Thymus (tissue), 11 donors: ENCODE measurements around the gene TMPRSS2. TPM values are rescaled to one million over a fixed set of nuclear protein-coding genes. Genes with fewer than 3 reads are reported as not detected.

Source experiments
- DNase-seq, 9 donors: peaks; one replicate each; pipeline ENCODE4 v3.0.0-alpha.2; 2013; ENCODE audit warnings: low spot score in 9 of 9, low read depth in 6 of 9, missing footprints in 1 of 9
- H3K27ac ChIP-seq, 2 donors: one replicate each; pipeline ENCODE4 v1.5.1; 2013; ENCODE audit warnings: control low read depth in 1 of 2, low read depth in 1 of 2, low read length in 1 of 2, mild to moderate bottlenecking in 1 of 2, moderate library complexity in 1 of 2
- H3K27me3 ChIP-seq, 2 donors: one replicate each; pipeline ENCODE4 v1.5.1; 2013; ENCODE audit warnings: low read length in 1 of 2; ENCODE audit not compliant: control insufficient read depth in 2 of 2, insufficient read depth in 1 of 2
- H3K36me3 ChIP-seq, 2 donors: one replicate each; pipeline ENCODE4 v1.5.1; 2013; ENCODE audit warnings: low read length in 1 of 2, mild to moderate bottlenecking in 1 of 2, moderate library complexity in 1 of 2; ENCODE audit not compliant: control insufficient read depth in 2 of 2, insufficient read depth in 2 of 2
- H3K4me1 ChIP-seq, 2 donors: one replicate each; pipeline ENCODE4 v1.5.1; 2013; ENCODE audit warnings: low read length in 2 of 2; ENCODE audit not compliant: control insufficient read depth in 2 of 2, insufficient read depth in 2 of 2
- H3K4me3 ChIP-seq, 2 donors: one replicate each; pipeline ENCODE4 v1.5.1; 2013; ENCODE audit warnings: low read length in 2 of 2, control low read depth in 1 of 2, mild to moderate bottlenecking in 1 of 2
- H3K9me3 ChIP-seq, 2 donors: one replicate each; pipeline ENCODE4 v1.5.1; 2013; ENCODE audit warnings: low read length in 1 of 2, mild to moderate bottlenecking in 1 of 2; ENCODE audit not compliant: control insufficient read depth in 2 of 2, insufficient read depth in 1 of 2
- WGBS: extraction: QIAGEN DNeasy Blood & Tissue Kit; methylation state at CpG from one replicate; pipeline ENCODE4 v1.1.7; 2013; 5-methylcytosine and 5-hydroxymethylcytosine counted together
- polyA plus RNA-seq: library from polyadenylated mRNA; stranded (reverse); fragments of 200-250 nt; gene quantifications from one replicate; pipeline ENCODE4 v1.2.3, GENCODE V29; 2013
- total RNA-seq: library from RNA; stranded (reverse); fragments of 120-200 nt; gene quantifications from one replicate; pipeline ENCODE4 v1.2.4, GENCODE V29; 2013
- donor health status: healthy.

Gene TMPRSS2
- total and polyA plus RNA-seq, 2 donors, result 0.99 to 2.5 TPM

DNA sequence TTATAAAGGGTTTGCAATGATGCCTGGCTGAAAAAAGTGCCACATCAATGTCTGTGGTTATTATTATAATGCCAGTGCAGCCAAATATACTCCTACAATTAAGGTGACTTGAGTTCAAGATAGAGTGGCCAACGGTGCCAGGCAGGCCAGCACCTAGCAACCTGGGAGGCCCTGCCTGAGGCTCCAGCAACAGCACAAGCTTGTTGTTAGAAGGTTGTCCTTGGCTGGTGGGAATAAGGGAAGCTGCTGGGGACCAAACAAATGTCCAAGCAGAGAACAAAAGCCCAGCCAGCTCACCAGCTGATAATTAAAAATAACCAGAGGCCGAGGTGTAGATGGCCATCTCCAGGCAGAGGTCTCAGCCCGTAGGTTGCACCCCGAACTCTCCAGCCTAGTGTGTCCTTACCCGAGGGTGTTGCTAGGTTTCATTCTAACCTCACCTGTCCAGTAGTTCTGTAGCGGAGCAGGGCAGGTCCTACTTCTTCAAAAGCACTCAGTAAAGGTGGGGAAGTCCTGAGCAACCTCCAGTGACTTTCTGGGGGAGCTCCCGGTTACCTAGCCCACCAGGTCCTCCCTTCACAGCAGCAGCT is 1.9 kb downstream of the TMPRSS2 start:
- no peaks in the 10 kb centered on the region for H3K9me3 ChIP-seq
- no peak for DNase-seq
- no peak overlapping the region for H3K27ac ChIP-seq
- peaks cover 57 to 87% of the 10 kb centered on the region in 2 donors for H3K27me3 ChIP-seq
- 65% methylated on average over 7 of the region's 7 CpGs for WGBS
- no peaks in the 10 kb centered on the region for H3K4me1 ChIP-seq
- H3K4me3 ChIP-seq, result no peak overlapping the region
- no peaks in the 10 kb centered on the region for H3K36me3 ChIP-seq

GRCh38 chr21:41504030-41504429 is 3.9 kb downstream of the TMPRSS2 start:
- H3K27me3 ChIP-seq, result peaks cover 45 to 77% of the 10 kb centered on the region in 2 donors

DNA sequence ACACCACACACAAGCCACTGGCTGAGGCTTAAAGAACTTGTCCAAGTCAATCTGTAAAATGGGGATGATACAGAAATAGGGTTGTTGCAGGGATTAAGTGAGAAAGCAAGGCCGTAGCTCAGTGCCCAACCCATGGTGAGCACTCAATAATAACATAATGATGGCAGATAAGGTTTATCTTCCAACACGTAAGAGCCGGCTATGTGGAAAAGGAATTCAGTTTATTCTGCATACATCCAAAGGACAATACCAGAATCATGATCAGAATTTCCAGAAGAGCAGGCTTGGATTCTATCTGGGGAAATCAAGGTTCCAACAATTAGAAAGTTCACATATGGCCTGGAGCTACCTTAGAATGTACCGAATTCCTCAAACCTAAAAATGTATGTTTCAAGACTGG is 4.6 kb downstream of the TMPRSS2 start:
- peaks cover 38 to 76% of the 10 kb centered on the region in 2 donors for H3K27me3 ChIP-seq
- H3K4me1 ChIP-seq, result no peaks in the 10 kb centered on the region
- 95% methylated on average over 4 of the region's 4 CpGs for WGBS
- no peak overlapping the region for H3K4me3 ChIP-seq
- H3K9me3 ChIP-seq, result no peaks in the 10 kb centered on the region
- DNase-seq, result no peak
- H3K36me3 ChIP-seq, result no peaks in the 10 kb centered on the region
- H3K27ac ChIP-seq, result no peak overlapping the region

More at GRCh38 chr21:41504030-41504429, 3.9 kb downstream of the TMPRSS2 start:
- H3K27ac ChIP-seq, result no peak overlapping the region
- no peaks in the 10 kb centered on the region for H3K9me3 ChIP-seq
- no peak overlapping the region for H3K4me3 ChIP-seq
- H3K36me3 ChIP-seq, result no peaks in the 10 kb centered on the region
- H3K4me1 ChIP-seq, result no peaks in the 10 kb centered on the region
- DNase-seq, result no peak
- 39% methylated on average over 5 of the region's 5 CpGs for WGBS

DNA sequence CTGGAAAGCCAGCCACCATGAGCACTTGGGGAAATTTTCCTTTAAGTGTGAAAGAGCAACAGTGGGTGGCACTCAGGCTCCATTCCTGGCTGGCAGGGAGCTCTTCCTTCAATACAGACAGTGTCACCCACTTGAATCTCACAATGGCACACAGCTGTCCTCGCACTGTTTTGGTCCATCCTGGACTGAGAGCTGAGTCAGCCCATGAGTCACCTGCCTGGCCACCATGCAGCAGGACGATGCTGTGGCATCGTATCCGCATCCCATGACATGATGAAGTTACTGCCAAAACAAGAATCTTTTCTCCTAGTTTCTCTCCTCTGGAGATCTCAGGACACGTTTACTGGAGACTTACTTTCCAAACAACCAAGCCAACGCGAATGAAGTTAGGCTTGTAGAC is 6.0 kb downstream of the TMPRSS2 start:
- DNase-seq, result no peak
- Histone ChIP-seq H3K36me3 (no peaks in the 10 kb centered on the region), H3K4me1 (no peaks in the 10 kb centered on the region), H3K4me3 (no peak overlapping the region), H3K9me3 (no peaks in the 10 kb centered on the region), H3K27ac (no peak overlapping the region), H3K27me3 (peaks cover 24 to 68% of the 10 kb centered on the region in 2 donors)
- 94% methylated on average over 7 of the region's 7 CpGs for WGBS

DNA sequence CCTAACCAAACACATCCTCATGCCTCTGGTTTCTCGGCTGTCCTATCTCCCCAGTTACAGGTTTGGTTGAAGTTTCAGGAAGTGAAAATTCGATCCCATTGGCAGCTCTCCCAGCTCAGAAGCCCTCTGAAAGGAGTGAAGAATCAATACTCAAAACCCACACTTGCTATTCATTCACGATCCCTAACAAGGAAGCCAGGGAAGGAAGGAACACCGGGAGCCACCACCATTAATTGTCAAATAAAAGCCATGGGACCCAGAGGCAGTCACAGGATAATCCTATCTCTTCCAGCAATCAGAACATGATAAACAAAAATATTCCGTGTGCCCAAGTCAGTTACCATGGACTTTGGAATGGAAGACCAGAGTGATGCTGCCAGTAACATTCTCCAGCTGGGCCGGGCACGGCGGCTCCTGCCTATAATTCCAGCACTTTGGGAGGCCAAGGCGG is 7.0 kb downstream of the TMPRSS2 start:
- Histone ChIP-seq H3K27me3 (peaks cover 15 to 58% of the 10 kb centered on the region in 2 donors), H3K4me3 (no peak overlapping the region), H3K36me3 (no peaks in the 10 kb centered on the region), H3K4me1 (no peaks in the 10 kb centered on the region), H3K9me3 (no peaks in the 10 kb centered on the region), H3K27ac (no peak overlapping the region)
- no peak for DNase-seq
- WGBS, result 71% methylated on average over 9 of the region's 9 CpGs

DNA sequence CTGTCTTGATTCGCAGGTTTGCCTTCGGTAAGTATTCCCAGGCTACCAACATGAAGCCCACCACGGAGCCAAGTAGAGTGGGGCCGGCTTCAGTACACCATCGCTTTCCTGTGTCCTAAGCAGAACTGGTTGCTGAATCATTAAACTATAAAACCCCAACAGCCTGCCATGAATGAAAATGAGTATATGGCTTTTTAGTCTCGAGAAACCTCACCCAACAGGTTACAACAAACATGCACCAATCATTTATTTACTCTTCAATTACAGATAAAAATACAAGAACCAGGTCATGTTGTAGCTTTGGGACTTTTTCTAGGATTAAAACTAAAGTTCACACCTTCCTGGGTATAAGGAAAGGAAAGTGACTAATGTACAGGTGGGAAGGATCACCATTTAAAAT is 7.6 kb downstream of the TMPRSS2 start:
- WGBS, result 92% methylated on average over 6 of the region's 6 CpGs
- Histone ChIP-seq H3K27ac (no peak overlapping the region), H3K4me1 (no peaks in the 10 kb centered on the region), H3K36me3 (no peaks in the 10 kb centered on the region), H3K4me3 (no peak overlapping the region), H3K27me3 (peaks cover 9 to 55% of the 10 kb centered on the region in 2 donors), H3K9me3 (no peaks in the 10 kb centered on the region)
- no peak for DNase-seq

DNA sequence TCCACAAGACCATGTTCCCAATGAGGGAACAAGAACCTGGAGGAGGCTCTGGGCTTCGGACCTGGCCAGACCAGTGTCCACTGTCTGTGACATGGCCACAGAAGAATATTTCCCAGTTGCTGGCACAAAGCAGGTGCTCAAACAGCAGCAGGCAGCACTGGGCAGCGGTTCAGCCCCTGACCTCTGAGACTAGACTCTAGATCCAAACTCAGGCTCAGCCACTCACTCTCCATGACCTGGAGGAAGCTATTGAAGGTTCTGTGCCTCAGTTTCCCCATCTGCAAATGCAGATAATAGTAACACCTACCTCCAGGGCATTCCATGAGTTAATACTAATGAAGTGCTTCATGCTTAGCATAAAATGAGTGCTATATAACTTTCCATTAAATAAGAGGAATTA is 8.0 kb downstream of the TMPRSS2 start:
- H3K4me3 ChIP-seq, result no peak overlapping the region
- H3K9me3 ChIP-seq, result no peaks in the 10 kb centered on the region
- DNase-seq, result no peak
- H3K27ac ChIP-seq, result no peak overlapping the region
- WGBS, result 94% methylated on average over 2 of the region's 2 CpGs
- no peaks in the 10 kb centered on the region for H3K36me3 ChIP-seq
- peaks cover 5 to 50% of the 10 kb centered on the region in 2 donors for H3K27me3 ChIP-seq
- no peaks in the 10 kb centered on the region for H3K4me1 ChIP-seq

GRCh38 chr21:41497788-41498187 is 10.2 kb downstream of the TMPRSS2 start:
- WGBS, result 85% methylated on average over 8 of the region's 8 CpGs
- Histone ChIP-seq H3K27ac (no peak overlapping the region), H3K4me3 (no peak overlapping the region), H3K27me3 (peaks cover 0 to 37% of the 10 kb centered on the region in 2 donors), H3K9me3 (no peaks in the 10 kb centered on the region), H3K36me3 (no peaks in the 10 kb centered on the region), H3K4me1 (no peaks in the 10 kb centered on the region)
- no peak for DNase-seq

GRCh38 chr21:41497008-41497407 is 10.9 kb downstream of the TMPRSS2 start:
- no peak for DNase-seq
- Histone ChIP-seq H3K27ac (no peak overlapping the region), H3K9me3 (no peaks in the 10 kb centered on the region), H3K27me3 (peaks cover 0 to 35% of the 10 kb centered on the region in 2 donors), H3K4me3 (no peak overlapping the region), H3K4me1 (no peaks in the 10 kb centered on the region), H3K36me3 (no peaks in the 10 kb centered on the region)
- WGBS, result 96% methylated on average over 6 of the region's 6 CpGs
